ENCODE measurements around the gene CDK6.
A peak's percentile ranks its signal among the peaks of the same experiment; 100 is the strongest.

CDK6 gene

DNA sequence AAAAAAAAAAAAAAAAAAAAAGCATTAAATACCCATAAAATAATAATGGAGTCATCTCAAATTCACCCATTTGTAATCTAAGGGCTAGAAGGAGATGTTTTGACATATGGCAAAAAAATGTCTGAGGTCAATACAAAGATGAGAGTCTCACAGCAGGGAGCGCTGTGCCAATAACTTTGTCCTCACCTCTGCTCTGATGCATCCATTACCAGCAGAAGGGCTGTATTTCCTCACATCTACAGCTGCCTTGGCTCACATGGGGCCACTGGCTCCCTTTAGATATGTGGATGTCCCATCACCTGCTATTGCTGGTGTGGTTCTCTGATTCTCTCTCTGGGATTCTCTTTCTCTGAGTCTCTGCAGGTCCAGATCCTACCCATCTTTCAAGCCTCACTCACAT, 155.9 kb downstream of the CDK6 start:
- no peak for DNase-seq (ENCODE audit: low spot score)

DNA sequence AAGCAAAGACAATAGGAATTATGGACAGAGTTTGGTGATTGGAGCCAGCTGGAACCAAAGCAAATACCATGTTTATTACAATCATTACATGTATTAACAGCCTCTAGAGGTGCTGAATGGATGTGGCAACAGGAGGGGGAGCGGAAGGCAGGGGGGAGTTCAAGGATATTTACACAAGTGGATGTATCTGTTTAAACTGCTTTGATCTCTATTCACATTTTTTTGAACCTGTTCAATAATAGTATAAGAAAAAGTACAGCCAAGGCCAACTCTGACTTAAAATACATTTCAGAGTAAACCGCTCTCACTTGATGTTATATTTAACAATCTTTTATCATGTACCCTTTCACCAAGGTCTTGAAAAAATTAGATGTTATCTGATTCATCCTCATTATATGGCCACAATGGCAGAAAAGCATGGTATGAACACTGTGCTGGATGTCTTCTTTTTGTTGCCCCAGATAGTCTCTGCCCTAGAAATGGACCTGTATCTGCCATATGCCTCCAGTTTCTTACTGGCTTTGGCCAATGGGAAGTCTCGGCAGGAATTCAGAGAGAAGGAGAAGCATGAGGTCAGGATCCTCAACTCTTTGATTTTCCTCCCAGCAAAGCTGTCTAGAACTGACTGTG, 158.0 kb downstream of the CDK6 start:
- no peak for DNase-seq (ENCODE audit: low spot score)

DNA sequence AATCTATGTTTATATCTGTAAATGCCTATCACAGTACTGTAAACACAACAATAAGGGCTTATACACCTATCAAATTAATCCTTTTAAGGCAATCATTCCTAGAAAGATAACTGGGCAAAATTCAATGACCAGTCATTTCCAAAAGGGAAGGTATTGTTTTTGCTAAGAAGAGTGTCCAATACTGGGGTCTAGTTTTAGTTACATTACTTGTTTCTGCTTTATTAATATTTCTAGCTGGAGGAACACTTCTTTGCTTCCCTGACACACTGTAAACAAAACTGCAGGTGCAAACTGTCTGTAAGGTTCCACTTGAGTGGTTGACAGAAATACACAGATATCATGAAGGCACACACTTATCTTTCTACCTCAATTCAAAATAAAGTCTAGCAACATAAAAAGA, 162.0 kb downstream of the CDK6 start:
- DNase-seq (ENCODE audit: low spot score) = no peak

DNA sequence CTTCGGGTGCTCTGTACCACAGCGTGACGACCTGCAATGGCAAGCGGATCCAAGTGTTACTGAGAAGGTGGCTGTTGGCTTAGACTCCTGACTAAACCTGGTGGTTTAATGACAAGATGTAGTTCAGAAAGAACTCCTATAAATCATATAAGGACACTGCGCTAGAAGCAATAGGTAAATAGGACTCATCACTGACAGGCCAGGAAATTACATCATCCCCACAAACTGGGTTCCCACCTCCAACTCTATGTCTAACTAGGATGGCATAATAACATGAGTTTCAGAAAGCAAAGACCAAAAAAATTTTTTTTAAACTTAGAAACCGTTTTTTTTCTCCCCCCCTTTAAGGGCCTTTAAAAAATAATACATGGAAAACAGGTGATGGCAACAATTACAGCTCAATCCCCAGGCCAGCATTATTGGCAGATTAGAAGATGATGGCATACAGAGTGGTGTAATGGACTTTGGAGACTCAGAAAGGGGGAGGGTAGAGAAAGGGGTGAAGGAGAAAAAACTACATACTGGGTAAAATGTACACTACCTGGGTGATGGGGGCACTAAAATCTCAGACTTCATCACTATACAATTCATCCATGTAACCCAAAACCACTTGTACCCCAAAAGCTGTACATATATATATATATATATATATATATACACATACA, 164.7 kb downstream of the CDK6 start:
- no peak for DNase-seq (ENCODE audit: low spot score)

DNA sequence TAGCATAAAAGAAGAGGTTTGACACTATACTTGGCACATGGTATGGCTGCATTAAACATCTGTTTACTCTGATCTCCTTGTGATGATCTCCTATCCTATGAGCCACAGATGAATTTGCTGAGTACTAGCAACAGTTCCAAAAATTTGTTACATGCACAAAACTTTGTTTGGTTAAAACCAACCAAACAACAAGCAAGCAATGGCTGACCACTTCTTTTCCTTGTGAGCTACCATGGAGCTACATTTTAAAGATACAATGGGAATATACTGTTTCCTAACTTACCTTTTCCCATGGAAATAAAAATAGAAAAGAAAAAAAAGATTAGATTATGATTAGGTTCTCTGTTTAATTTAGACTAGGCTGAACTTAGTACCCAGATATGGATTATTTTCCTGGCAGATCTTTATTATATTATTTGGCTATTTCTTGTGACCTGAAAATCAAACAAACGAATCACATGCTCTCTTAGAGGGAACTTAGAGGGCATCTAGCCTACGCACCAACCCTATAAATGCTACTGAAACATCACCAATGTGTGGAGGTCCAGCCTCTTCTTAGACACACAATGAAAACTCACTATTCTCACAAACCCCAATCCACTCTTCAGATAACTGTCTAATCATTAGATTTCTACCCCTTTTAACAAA, 166.0 kb downstream of the CDK6 start:
- DNase-seq (ENCODE audit: low spot score) = no peak

DNA sequence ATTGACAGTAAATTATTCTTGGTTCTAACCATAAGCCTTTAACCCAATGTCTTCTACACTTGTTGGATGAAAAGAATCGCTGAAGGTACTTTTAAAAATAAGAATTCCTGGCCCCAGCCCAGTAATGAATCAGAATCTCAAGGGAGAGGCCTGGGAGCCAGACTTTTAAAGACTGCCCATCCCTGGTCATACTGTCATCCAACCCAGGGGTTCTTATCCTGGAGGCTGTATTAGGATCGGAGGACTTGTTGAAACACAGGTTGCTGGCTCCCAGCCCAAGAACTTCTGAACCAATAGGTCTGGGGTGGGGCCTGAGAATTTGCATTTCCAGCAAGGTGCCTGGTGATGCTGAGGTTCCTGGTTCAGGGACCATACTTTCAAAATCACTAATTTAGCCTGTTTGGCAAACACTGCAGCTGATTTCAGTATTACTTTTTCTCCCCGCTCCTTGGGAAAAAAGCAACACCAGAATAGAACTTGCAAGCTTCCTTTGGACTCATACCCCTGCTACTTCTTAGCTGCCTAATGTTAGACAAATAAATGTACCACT, 166.7 kb downstream of the CDK6 start:
- no peak for DNase-seq (ENCODE audit: low spot score)

DNA sequence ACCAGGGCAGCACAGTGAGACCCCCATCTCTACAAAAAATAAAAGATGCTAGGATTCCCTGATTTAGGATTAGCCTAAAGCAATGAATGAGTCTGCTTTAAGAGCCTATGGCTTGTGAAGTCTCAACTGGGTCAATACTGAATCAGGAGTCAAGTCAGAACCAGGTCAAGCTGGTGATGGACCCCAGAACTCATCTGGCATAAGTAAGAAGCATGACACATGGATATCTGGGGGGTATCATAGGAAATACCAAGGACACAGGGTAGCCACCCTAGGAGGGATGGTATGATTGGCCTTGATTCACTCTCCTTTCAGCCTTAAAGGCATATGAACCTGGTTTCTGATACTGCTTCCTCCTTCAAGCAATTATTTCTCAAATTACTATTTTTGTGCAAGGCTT, 167.8 kb downstream of the CDK6 start:
- DNase-seq (ENCODE audit: low spot score) = no peak

DNA sequence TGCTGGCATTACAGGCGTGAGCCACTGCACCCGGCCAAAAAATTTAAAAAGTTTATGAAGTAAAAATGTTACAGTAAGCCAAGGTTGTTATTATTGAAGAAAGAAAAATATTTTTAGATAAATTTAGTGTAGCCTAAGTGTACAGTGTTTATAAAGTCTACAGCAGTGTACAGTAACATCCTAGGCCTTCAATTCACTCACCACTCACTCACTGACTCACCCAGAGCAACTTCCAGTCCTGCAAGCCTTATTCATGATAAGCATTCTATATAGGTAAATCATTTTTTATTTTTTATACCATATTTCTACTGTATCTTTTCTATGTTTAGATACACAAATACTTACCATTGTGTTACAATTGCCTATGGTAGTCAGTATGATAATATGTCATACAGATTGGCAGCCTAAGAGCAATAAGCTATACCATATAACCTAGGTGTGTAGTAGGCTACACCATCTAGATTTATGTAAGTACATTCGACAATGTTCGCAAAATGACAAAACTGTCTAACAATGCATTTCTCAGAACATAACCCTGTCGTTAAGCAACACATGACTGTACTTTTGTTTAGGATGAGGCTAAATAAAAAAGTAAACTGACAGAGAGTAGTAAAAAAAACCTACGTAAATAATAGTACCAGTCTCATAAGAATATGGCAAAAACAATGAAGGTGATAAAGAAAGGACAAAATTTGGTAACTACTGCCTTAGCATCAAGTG, 168.4 kb downstream of the CDK6 start:
- DNase-seq (ENCODE audit: low spot score) = no peak

DNA sequence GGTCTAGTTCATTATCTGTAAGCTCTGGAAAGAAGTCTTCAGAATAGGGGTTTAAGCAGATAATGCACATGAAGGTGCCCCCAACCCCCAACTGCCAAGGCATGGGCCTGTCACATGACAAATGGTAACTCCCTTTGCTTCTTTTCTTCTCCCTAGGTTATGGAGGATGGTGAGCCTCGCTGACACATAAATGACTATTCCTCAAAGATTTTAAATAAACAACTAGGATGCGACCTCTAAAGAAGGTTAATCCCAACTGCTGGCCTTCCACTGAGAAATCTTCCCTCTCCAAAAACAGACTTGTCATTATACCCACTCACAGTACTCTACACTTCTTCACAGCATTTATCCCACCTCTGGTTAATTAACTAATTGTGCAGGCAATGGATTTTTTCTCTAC, 170.4 kb downstream of the CDK6 start:
- no peak for DNase-seq (ENCODE audit: low spot score)

DNA sequence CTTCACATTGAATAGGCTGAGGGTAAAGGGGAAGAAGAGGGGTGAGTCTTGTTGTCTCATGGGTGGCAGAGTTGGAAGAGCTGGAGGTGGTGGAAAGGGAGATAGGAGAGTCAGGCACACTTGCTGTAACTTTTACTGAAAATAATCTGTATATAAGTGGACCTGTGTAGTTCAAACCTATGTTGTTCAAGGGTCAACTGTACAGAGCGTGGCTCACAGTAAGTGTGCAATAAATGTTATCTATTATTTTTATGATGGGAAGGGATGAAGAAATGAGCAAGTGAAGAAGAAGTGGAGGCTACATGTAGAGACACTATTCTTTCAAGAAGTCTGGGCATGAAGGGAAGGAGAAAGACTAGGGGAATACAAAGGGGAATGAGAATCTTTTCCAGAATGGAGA, 174.7 kb downstream of the CDK6 start:
- no peak for DNase-seq (ENCODE audit: low spot score)

DNA sequence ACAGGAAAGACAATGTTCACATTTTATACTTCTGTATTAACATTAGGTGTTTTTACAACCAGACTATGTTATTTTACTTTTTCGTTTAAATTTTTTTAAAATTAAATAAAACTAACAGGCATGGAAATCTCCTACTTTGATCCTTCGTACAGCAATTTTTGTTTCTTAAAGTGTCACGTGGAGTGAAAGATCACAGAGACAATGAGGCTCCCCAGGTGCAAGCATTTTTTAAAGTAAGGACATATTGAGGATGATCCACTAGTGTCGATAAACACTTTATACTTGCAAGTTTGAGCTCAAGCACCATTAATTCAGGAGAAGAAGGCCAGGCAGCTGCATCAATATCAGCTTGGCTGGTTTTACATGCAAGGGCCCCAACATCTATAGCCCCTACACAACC, 177.7 kb downstream of the CDK6 start:
- no peak for DNase-seq (ENCODE audit: low spot score)

DNA sequence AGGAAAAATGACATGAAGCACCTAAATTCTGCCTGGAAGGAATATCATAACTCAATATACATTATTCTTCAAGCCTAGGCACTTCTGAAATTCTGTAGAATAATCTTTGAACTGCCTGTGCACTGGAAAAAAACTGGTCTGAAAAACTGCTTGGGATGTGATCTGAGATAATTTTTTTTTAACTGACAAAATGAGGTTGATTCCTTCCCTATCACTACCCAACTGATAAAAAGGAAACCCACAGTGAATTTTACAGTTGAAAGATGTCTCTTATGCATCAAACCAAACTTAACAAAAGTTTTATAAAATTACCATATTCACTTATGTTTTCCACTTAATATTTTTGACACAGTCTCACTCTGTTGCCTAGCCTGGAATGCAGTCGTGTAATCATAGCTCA, 179.0 kb downstream of the CDK6 start:
- no peak for DNase-seq (ENCODE audit: low spot score)

DNA sequence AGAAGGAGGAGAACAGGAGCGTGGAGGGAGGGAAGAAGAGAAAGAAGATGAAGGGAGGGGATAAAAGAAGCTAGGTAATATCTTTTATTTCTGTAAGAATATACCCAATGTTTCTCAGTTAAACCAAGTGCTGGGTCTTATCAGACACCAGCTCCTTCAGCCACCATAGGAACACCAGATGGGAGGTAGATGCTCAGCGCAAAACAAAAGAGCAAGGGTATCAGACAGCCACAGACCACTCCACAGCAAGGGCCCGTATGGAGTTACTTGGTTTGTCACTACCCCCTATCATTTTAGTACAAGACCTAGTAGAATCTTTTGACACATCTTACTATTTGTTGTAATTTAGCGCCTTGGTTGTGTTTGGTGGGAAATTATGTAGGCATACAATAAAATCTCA, 180.3 kb downstream of the CDK6 start:
- no peak for DNase-seq (ENCODE audit: low spot score)

DNA sequence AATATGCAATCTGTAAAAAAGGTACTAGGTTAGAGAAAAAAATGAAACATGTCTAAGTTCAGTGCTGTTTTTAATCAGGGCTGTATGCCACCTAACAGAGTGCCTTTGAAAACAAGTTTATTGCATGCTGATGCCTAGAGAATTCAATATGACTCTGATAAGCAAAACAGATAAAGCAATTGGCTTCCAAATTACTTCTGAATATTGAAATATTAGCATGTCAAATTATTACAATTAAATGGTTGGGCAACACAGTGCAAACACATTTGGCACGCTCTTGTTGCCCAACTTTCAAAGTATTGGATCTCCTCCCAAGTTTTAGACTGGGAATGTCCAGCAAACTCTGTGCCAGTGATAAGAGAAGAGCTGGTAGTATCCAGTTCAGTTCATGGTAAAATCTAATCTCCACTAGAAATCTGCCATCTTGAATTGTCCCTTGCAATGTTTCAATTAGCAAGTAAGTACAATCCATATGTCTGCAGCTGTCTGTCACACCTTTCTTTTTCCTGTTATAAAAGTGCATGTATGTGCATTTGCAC, 181.0 kb downstream of the CDK6 start:
- no peak for DNase-seq (ENCODE audit: low spot score)

DNA sequence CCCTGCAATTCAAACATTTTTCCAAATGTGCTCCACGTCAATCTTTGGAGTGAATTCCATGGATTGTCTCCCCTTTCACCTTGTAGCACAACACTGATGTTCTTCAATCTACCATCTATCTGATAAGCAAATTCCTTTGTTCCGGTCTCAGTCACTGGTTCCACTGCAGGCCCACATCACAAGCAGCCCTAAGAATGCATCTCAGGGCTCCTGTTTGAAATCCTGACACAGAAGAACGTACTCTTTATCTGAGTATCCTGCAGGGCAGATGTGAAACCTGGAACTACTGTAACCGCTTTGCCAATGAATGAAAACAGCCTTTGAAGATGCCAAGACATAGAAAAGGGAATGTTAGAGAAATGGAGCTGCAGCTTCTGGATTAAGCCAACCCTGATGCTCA, 183.2 kb downstream of the CDK6 start:
- no peak for DNase-seq (ENCODE audit: low spot score)

DNA sequence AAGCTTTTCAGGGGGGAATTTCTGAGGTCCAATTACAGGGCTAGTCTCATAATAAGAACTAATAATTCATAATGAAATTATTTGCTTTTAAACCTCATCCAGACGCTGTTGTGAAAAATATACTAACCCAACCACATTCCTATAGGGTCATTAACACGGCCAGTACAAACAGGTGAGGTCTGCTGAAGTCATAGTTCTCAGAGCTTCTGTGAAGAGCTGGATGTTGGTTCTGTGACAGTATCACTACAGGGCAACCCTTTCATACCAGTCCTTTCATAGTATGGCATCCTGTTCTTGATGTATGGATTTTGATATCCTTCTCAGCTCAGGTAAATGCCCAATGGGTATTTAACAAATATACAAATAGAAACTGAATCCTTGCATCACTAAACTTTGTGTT, 183.8 kb downstream of the CDK6 start:
- DNase-seq (ENCODE audit: low spot score) = no peak

DNA sequence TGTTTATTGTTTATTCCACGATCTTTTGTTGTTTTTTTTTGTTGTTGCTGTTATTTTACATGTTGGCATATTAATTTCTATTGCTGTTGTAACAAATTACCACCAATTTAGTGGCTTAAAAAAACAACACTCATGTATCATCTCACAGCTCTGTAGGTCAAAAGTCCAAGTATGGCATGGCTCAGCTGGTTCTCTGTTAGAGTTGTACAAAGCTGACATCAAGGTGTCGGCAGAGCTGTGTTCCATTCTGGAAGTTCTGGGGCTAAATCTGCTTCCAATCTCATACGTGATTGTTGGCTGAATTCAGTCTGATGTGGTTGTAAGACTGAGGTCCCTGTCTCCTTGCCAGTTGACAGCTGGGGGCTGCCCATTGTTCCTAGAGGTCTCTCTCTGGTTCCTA, 186.0 kb downstream of the CDK6 start:
- DNase-seq (ENCODE audit: low spot score) = no peak

DNA sequence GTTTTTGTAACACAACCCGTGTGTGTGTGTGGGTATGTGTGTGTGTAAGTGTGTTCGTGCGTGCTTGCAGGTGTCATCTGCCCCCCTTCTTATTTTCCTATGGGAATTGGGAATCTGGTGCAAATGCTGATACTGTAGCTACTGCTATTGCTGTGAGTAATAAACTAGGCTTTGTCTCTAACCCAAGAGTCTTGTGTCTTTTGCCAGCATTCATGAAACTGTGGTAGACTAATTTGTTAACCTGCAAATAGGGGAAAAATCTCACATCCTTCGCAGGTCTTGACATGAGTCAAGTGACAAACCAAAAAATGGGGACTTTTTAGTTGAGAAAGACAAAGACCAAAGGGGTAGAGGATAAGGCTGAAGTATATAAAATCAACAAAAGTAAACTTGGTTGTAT, 188.3 kb downstream of the CDK6 start:
- DNase-seq (ENCODE audit: low spot score) = no peak

DNA sequence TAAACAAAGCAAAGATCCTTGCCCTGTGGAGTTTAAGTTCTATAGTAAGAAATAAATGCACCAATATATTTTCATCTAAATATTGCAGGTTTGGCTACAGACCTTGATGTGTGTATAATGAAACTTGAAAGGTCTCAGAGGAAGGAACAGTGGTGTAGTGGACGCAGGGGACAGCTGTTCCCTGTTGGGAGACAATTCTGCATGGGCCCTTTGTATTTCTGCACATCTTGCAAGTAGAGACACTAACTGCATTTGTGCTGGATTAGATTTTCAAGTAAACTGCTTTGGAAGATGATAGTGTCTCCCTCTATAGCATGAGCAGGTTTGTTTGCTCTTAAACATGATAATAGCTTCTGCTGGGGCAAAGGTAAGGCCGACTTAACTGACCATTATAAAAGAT, 188.7 kb downstream of the CDK6 start:
- DNase-seq (ENCODE audit: low spot score) = no peak

DNA sequence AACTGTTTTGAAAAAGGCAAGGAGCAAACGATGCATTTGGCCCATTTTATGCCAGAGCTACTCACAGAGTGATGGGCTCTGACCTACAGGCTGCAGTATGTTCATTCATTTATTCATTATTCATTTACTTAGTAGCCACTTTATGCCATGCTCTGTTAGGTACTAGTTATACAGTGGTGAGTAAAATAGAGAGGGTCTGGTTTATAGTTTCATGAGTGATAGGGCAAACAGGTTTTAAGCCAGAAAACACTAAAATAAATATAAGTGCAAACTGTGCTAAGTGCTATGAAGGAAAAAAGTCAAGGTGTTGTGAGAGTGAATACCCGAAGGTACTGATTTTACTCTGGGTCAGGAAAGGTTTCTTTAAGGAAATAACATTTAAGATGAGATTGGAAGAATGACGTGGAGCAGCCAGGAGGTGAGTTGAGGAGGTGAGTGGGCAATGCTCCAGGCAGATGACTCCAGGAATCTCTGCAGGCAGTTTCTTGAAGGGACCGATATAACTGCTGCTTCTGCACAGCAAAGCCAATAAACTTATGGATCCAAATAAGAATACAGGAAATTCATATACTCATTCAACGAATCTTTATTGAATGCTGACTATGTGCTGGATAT, 189.3 kb downstream of the CDK6 start:
- DNase-seq (ENCODE audit: low spot score) = no peak

DNA sequence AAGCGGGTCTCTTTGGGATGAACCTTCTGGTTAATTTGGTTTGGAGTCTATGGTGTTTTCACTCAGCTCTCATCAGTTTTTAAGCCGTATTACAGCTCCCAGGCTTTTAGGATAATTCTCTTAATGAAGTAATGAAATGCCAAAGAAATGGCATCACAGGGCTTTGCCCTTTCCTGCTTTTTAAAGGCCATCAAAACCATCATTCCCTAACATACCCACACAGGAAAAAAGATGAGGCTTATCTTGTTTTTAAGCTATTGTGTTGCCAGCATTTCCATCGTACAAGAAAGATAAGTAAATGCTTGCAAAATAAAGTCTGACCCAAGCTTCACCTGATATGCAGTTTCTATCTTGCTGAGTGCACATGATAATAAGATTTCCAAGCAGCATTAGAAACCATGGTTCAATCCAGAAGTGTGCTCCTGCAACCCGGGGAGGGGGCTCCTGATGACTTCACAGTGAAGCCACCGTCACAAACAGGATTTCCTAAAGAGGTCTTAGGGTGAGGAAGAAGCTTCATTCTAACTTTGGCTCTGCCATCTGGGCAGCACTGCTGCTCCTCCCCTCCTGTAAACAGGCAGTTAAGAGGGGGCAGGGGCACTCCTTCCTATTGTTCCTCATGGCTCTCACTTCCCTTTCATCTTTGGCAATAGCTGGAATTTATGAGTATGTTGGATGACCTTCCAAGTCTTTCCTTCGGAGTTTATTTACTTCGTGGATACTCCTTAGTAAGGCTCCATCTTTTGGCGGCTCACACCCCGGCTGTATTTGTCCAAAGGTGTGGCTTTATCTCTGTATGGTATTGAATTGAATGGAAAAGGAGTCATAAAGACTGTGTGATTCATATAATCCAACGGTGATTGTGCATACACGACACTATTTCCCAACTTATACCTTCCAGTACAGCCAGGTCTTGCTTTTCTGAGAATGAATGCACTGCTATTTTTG, 191.0 kb downstream of the CDK6 start:
- peak; percentile 48 for DNase-seq (ENCODE audit: low spot score)
